Right cardiac atrium (tissue), 5 donors: ENCODE data around the gene OR8J1. TPM values are rescaled to one million over a fixed set of nuclear protein-coding genes. Genes with fewer than 3 reads are reported as not detected.

Experiments
- ATAC-seq, 2 donors: fragments of 200-7000 bp; cut with Tn5 transposase; one replicate each; pipeline versions ENCODE4 v1.8.0 to v1.9.1; 2020; ENCODE audit warnings: moderate library complexity in 2 of 2, mild to moderate bottlenecking in 1 of 2
- DNase-seq, 3 donors: peaks; one replicate each; pipeline ENCODE4 v3.0.0-alpha.2; 2020
- H3K27ac ChIP-seq: one replicate; pipeline ENCODE4 v1.5.1; 2013; ENCODE audit warnings: mild to moderate bottlenecking, low read length, control low read depth, moderate library complexity
- H3K27me3 ChIP-seq: one replicate; pipeline ENCODE4 v1.6.1; 2013; ENCODE audit not compliant: control insufficient read depth, insufficient read depth
- H3K4me1 ChIP-seq: one replicate; pipeline ENCODE4 v1.6.1; 2013; ENCODE audit warnings: low read length; ENCODE audit not compliant: control insufficient read depth, insufficient read depth
- H3K4me3 ChIP-seq: one replicate; pipeline ENCODE4 v1.5.1; 2013; ENCODE audit warnings: low read length, control low read depth
- H3K9me3 ChIP-seq: one replicate; pipeline ENCODE4 v1.6.1; 2013; ENCODE audit warnings: low read length; ENCODE audit not compliant: control insufficient read depth
- WGBS: extraction: QIAGEN DNeasy Blood & Tissue Kit; methylation state at CpG from one replicate; pipeline ENCODE4 v1.1.7; 2013; 5-methylcytosine and 5-hydroxymethylcytosine counted together
- intact Hi-C, 4 donors: fragments of 100-400 bp; cut with DNase I; formaldehyde crosslinking; loops; one replicate each; pipeline versions ENCODE4 v1.11.0 to v1.14.0; 2022 to 2023
- long read RNA-seq, 4 donors: library from polyadenylated mRNA; unstranded; transcript quantifications; one replicate each; pipeline ENCODE4 v2.0.0, GENCODE V29; 2020 to 2021
- polyA plus RNA-seq: library from polyadenylated mRNA; stranded (reverse); fragments of 200-250 nt; gene quantifications from one replicate; pipeline ENCODE4 v1.2.3, GENCODE V29; 2013
- total RNA-seq, 4 donors: library from RNA; stranded (reverse); fragmentation: NEBNext Ultra II Directional; extraction: Animal tissue kit (Norgen Biotek cat#: 25700); gene quantifications; one replicate each; pipeline ENCODE4 v1.2.1, GENCODE V29; 2021
- donor health status: healthy with polysubstance abuse.
- donor health status: DM: no; HTN: yes; CAD: no.
- donor health status: DM: no; HTN: no; CAD: no.
- donor health status: DM: no; HTN: yes; CAD: no; lungs with severe emphysema.
- donor health status: DM: yes; HTN: yes; CAD: no.

Gene OR8J1, protein sequence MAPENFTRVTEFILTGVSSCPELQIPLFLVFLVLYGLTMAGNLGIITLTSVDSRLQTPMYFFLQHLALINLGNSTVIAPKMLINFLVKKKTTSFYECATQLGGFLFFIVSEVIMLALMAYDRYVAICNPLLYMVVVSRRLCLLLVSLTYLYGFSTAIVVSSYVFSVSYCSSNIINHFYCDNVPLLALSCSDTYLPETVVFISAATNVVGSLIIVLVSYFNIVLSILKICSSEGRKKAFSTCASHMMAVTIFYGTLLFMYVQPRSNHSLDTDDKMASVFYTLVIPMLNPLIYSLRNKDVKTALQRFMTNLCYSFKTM
- total RNA-seq, result not detected
- polyA plus RNA-seq, result not detected
- long read RNA-seq, donor 1, result 0 reads
- long read RNA-seq, donor 2, result 0 reads
- long read RNA-seq, donor 3, result 0 reads
- long read RNA-seq, donor 4, result 0 reads

DNA sequence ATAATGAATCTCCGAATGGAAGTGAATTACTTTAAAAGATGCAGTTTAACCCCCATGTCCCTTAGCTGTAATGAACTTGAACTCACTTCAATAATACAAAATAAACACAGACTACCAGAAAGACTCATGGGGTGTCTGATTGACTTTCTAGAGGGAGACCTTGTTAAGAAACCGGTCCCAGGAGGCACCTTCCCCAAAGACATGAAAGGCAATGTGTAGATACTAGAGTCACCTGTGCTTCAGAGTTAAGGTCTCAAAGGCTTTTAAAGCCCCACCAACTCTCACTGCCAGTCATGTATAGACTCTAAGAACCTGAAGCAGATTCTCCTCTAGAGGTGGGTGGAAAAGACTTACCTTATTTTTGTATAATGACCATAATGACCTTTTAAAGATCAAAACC is at the start of gene OR8J1:
OR8J1 (plus strand) TSS at position 301 of the 400 bp plus-strand sequence. CDS start 5,956 bp downstream, outside the sequence.
- 41% methylated on average over 2 of the region's 2 CpGs for WGBS
- no peak for DNase-seq
- Histone ChIP-seq H3K27me3 (no peaks in the 10 kb centered on the region), H3K4me3 (no peak within 1 kb of the TSS), H3K9me3 (no peaks in the 10 kb centered on the region), H3K4me1 (no peaks in the 10 kb centered on the region), H3K27ac (no peak within 1 kb of the TSS)
- ATAC-seq, result no peak
- intact Hi-C loops, result no loop called here

DNA sequence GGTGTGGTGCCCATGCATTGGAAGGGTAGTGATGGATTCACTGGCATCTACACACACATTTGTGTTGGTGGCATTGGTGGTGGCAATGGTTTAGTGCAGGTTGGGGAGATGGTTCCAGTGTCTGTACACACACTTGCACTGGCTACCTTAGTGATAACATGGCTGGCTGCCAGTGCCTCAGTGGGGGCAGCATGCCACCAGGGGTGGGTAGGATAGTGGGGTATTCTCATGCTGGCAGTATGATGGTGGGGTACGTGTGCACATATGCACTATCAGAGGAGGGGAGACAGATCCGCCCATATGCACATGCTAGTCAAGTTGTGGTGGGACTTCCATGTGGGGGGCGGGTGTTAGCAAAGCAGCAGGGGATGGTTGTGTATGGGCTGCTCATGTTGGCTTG is 46.3 kb upstream of the OR8J1 start:
- Histone ChIP-seq H3K4me3 (no peak overlapping the region), H3K27ac (no peak overlapping the region), H3K27me3 (no peaks in the 10 kb centered on the region), H3K4me1 (no peaks in the 10 kb centered on the region), H3K9me3 (no peaks in the 10 kb centered on the region)
- intact Hi-C loops, result no loop called here
- DNase-seq, result no peak
- WGBS, result 84% methylated on average over 3 of the region's 3 CpGs
- no peak for ATAC-seq

DNA sequence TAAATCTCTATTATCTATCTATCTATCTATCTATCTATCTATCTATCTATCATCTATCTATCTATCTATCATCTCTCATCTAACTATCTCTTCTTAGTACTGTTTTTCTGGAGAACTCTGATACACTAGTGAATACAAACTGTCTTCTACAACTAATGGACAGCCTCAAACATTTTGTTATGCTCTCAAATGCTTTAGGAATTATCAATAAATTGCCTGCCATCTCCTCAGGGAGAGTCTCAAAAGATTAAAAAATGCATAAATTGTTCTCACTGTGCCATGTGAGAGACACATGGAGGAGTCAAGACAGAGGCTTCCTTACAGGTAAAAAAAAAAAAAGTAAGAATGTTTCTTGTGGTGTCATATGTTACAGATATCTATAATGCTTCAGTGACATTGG is 39.2 kb upstream of the OR8J1 start, which contains the start of gene OR8K3:
OR8K3 (plus strand) TSS at position 301 of the 400 bp plus-strand sequence. CDS start 3,163 bp downstream, outside the sequence.
- ATAC-seq, result no peak

DNA sequence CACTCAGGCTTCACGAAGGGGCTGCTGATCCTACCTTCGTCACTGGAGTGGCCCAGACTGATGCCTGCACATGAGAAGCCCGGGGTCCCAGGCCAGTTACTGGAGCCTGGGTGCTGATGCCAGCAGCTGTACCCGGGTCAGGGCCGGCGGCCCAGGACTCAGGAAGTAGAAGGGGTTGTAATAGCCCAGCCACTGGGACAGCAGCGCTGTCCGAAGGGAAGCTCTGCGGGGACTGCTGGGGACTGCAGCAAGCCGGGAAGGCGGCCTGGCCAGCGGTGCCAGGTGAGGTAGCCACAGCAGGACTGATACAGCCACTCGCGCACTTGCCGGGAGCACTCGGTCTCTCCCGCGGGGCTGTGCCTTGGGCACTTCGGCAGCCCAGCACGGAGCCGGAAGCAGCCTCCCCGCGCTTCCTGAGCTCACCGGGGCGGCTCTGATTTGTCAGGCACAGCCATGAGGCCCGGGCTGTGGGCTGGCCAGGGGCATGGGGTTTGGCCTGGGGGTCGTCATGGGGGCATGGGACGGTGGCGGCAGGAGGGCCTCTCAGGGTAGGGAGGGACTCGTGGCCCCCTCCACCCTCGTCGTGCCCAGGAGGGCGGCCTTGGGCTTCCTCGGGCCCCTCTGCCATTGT is 22.1 kb upstream of the OR8J1 start:
- WGBS, result 90% methylated on average over 34 of the region's 34 CpGs

More for the DNA sequence above, 39.2 kb upstream of the OR8J1 start, which contains the start of gene OR8K3:
- intact Hi-C loops, result no loop called here
- H3K9me3 ChIP-seq, result no peaks in the 10 kb centered on the region
- no peak for DNase-seq
- H3K4me1 ChIP-seq, result no peaks in the 10 kb centered on the region
- no peak within 1 kb of the TSS for H3K4me3 ChIP-seq
- no peak within 1 kb of the TSS for H3K27ac ChIP-seq
- no peaks in the 10 kb centered on the region for H3K27me3 ChIP-seq

DNA sequence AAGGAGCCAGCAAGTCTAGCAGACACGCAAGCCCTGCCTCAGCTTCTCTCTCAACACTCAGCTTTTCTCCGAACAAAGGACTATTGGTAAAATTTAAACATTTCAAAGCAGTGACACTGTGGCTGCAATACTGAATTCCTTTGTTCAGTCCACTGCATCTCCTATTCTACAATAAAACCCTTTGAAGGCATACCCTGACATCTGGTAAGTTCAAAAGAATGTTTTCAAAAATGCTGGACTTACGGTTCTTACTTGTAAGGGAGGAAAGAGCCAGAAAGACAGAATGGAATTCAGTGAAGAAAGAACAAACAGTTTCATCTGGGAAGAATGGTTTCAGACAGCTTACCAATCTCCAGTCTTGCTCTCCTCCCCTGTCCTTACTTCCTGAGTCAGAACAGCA is 20.9 kb upstream of the OR8J1 start:
- DNase-seq (no peak), ATAC-seq (no peak)
- intact Hi-C loops, result no loop called here
- no peaks in the 10 kb centered on the region for H3K27me3 ChIP-seq
- H3K27ac ChIP-seq, result no peak overlapping the region
- no peaks in the 10 kb centered on the region for H3K9me3 ChIP-seq
- H3K4me3 ChIP-seq, result no peak overlapping the region
- 47% methylated on average over 3 of the region's 3 CpGs for WGBS
- H3K4me1 ChIP-seq, result no peaks in the 10 kb centered on the region

More for the DNA sequence above, 22.1 kb upstream of the OR8J1 start:
- no peaks in the 10 kb centered on the region for H3K4me1 ChIP-seq
- no peaks in the 10 kb centered on the region for H3K27me3 ChIP-seq
- no peak overlapping the region for H3K27ac ChIP-seq
- DNase-seq (peak in 1 of 3 donors; percentile 33), ATAC-seq (peak in 1 of 2 donors; percentile 31)
- no peaks in the 10 kb centered on the region for H3K9me3 ChIP-seq
- intact Hi-C loops, result no loop called here
- H3K4me3 ChIP-seq, result no peak overlapping the region

DNA sequence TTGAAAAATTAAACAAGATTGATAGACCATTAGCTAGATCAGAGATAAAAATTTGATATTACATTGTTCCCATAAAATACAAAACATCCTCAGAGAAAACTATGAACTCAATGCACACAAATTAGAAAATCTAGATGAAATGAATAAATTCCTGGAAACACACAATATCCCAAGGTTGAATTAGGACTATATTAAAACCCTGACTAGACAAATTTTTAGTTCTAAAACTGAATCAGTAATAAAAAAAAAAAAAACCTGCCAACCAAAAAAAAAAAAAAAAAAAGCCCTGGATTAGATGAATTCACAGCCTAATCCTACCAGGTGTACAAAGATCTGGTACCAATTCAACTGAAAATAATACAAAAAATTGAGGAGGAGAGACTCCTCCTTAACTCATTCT is 13.8 kb upstream of the OR8J1 start:
- no peak overlapping the region for H3K27ac ChIP-seq
- DNase-seq (no peak), ATAC-seq (no peak)
- intact Hi-C loops, result no loop called here
- no peaks in the 10 kb centered on the region for H3K27me3 ChIP-seq
- no peaks in the 10 kb centered on the region for H3K4me1 ChIP-seq
- no peaks in the 10 kb centered on the region for H3K9me3 ChIP-seq
- H3K4me3 ChIP-seq, result no peak overlapping the region

DNA sequence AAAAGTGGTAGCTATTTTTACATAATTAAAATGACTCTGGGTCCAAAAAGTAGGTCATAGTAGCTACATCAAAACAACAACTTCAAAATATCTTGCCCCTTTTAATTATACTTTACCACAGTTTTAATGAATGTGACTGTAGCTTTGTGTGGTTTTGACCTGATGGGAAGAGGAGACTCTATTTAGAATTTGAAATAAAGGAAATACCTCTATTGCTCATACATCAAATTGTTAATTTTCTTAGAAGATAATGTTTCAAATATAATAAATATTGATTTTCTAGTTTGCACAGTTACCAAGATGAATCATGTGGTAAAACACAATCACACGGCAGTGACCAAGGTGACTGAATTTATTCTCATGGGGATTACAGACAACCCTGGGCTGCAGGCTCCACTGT is 8.4 kb upstream of the OR8J1 start, which contains the start of gene OR8K1:
OR8K1 (plus strand) TSS at position 301 of the 400 bp plus-strand sequence; CDS start at position 301, 0 bp downstream.
- no peak within 1 kb of the TSS for H3K27ac ChIP-seq
- intact Hi-C loops, result no loop called here
- H3K9me3 ChIP-seq, result no peaks in the 10 kb centered on the region
- no peak within 1 kb of the TSS for H3K4me3 ChIP-seq
- no peak for DNase-seq
- H3K27me3 ChIP-seq, result no peaks in the 10 kb centered on the region
- no peak for ATAC-seq
- no peaks in the 10 kb centered on the region for H3K4me1 ChIP-seq
- 88% methylated on average over 1 of the region's 1 CpG for WGBS

DNA sequence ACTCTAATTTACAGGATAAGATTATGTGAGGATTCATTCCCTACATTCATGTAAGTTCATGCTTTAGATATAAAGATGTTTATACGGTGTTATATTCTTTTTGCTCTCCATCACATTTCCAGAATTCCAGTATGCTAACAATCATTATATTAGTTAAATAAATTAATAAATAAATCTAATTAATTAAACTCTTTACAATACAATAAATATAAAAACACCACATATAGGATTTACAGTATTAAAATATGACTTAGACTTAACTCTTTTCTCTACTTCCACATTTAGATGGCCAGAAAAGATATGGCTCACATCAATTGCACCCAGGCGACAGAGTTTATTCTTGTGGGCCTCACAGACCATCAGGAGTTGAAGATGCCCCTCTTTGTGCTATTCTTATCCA is 21.2 kb downstream of the OR8J1 start, which contains the start of gene OR8U1:
OR8U1 (plus strand) TSS at position 301 of the 400 bp plus-strand sequence; CDS start at position 301, 0 bp downstream.
- DNase-seq, result no peak
- H3K4me3 ChIP-seq, result no peak within 1 kb of the TSS
- H3K27ac ChIP-seq, result no peak within 1 kb of the TSS
- no peaks in the 10 kb centered on the region for H3K9me3 ChIP-seq
- H3K27me3 ChIP-seq, result no peaks in the 10 kb centered on the region
- ATAC-seq, result no peak
- 73% methylated on average over 2 of the region's 2 CpGs for WGBS
- intact Hi-C loops, result no loop called here
- H3K4me1 ChIP-seq, result no peaks in the 10 kb centered on the region

DNA sequence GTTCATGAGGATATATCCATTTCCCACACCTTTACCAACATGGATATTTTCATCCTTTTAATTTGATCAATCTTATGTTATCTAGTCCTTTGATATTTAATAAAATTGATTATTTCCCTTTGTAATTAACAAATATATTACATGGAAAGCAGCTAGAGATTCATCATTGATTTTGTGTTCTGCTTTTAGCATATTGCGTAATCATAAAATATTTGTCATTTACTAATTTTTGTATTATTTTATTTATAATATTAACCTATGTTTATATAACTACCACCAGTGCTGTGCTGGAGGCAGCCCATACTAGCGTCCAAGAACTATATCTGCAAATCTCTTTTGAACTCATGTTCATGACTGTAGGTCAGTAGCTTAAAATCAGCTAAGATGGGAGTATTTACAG is 26.0 kb downstream of the OR8J1 start:
- Histone ChIP-seq H3K9me3 (no peaks in the 10 kb centered on the region), H3K4me3 (no peak overlapping the region), H3K27ac (no peak overlapping the region), H3K4me1 (no peaks in the 10 kb centered on the region), H3K27me3 (no peaks in the 10 kb centered on the region)
- DNase-seq (no peak), ATAC-seq (no peak)
- intact Hi-C loops, result no loop called here
- WGBS, result 79% methylated on average over 2 of the region's 2 CpGs

DNA sequence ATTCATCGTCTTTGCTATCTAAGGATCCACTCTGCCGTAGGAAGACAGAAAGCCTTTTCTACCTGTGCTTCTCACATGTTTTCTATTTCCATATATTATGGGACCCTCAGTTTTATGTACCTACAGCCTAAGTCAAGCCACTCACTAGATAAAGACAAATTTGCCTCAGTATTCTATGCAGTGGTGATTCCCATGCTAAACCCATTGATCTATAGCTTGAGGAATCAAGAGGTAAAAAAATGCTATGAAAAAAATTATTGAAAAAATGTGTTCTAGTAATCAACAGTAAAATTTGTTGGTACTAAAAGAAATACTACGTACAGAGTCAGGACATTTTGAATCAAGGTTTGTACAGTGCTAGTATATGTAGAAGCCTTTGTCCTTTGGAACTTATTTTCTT is 40.3 kb downstream of the OR8J1 start:
- Histone ChIP-seq H3K4me1 (no peaks in the 10 kb centered on the region), H3K27ac (no peak overlapping the region), H3K4me3 (no peak overlapping the region), H3K27me3 (no peaks in the 10 kb centered on the region), H3K9me3 (no peaks in the 10 kb centered on the region)
- intact Hi-C loops, result no loop called here
- 85% methylated on average over 3 of the region's 3 CpGs for WGBS
- DNase-seq (no peak), ATAC-seq (no peak)

DNA sequence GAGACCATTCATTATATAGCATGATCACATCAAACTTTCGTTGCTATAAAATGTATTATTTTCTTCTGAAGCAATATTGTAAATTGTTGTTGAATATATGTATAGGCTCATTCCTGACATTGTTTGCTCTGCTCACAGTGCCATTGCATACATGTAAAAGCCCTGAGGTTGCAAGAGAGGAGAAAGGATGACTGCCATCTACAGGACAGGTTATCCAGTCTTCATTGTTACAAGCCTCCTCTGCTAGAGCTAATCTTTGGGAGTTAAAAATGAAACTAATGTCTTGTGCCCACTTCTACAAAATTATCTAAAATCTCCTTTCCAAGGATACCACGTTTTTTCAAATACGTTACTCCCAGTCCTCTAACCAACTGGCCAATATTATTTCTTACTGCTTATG is 42.0 kb downstream of the OR8J1 start:
- intact Hi-C loops, result no loop called here
- ATAC-seq (no peak), DNase-seq (no peak)
- Histone ChIP-seq H3K27me3 (no peaks in the 10 kb centered on the region), H3K27ac (no peak overlapping the region), H3K4me3 (no peak overlapping the region), H3K4me1 (no peaks in the 10 kb centered on the region), H3K9me3 (no peaks in the 10 kb centered on the region)
- WGBS, result 59% methylated on average over 3 of the region's 3 CpGs
